ENCODE data around the gene ARHGEF2. TPM values are rescaled to one million over a fixed set of nuclear protein-coding genes. Genes with fewer than 3 reads are reported as not detected.
A peak's percentile ranks its signal among the peaks of the same experiment; 100 is the strongest.

Gene ARHGEF2
- polyA plus RNA-seq, 12 donors = 119 to 396 (median 157) TPM

- DNase-seq = no peak
Observed at GRCh38 chr1:155973723-155974122, 4.6 kb downstream of the ARHGEF2 start.

- DNase-seq = no peak
Observed at GRCh38 chr1:155971910-155972809, 6.2 kb downstream of the ARHGEF2 start.

- peak; percentile 36 for DNase-seq
Observed at GRCh38 chr1:155970531-155971167, 7.7 kb downstream of the ARHGEF2 start.

GRCh38 chr1:155969377-155969791 lies 9.0 kb downstream of the ARHGEF2 start:
- no peak for DNase-seq

- DNase-seq = peak; percentile 77
Observed at GRCh38 chr1:155968670-155969069, 9.7 kb downstream of the ARHGEF2 start.

- DNase-seq = no peak
Observed at GRCh38 chr1:155968051-155968400, 10.3 kb downstream of the ARHGEF2 start.

GRCh38 chr1:155967341-155968050 lies 10.9 kb downstream of the ARHGEF2 start:
- DNase-seq = no peak

GRCh38 chr1:155966750-155967149 lies 11.6 kb downstream of the ARHGEF2 start:
- no peak for DNase-seq

- no peak for DNase-seq
Observed at GRCh38 chr1:155966135-155966534, 12.2 kb downstream of the ARHGEF2 start.

GRCh38 chr1:155964193-155964592 lies 14.2 kb downstream of the ARHGEF2 start:
- no peak for DNase-seq

- no peak for DNase-seq
Observed at GRCh38 chr1:155962599-155963211, 15.6 kb downstream of the ARHGEF2 start.

- DNase-seq = no peak
Observed at GRCh38 chr1:155961937-155962336, 16.4 kb downstream of the ARHGEF2 start.

- DNase-seq = no peak
Observed at GRCh38 chr1:155960081-155960745, 18.1 kb downstream of the ARHGEF2 start.

GRCh38 chr1:155957411-155957915 lies 20.9 kb downstream of the ARHGEF2 start:
- no peak for DNase-seq

- no peak for DNase-seq
Observed at GRCh38 chr1:155954645-155955044, 23.7 kb downstream of the ARHGEF2 start.

GRCh38 chr1:155952505-155952890 lies 25.8 kb downstream of the ARHGEF2 start:
- DNase-seq = no peak

- no peak for DNase-seq
Observed at GRCh38 chr1:155951753-155952504, 26.4 kb downstream of the ARHGEF2 start.

- DNase-seq = no peak
Observed at GRCh38 chr1:155950829-155951228, 27.5 kb downstream of the ARHGEF2 start.

GRCh38 chr1:155947741-155948140 lies 30.6 kb downstream of the ARHGEF2 start:
- DNase-seq = no peak

GRCh38 chr1:155947292-155947691 lies 31.1 kb downstream of the ARHGEF2 start:
- no peak for DNase-seq

Measured in muscle of arm (tissue), 12 donors.